ENCODE results near the gene PDE4D.

PDE4D gene

GRCh38 chr5:59741599-59741998, 151.9 kb downstream of the PDE4D start:
- no peak for DNase-seq (ENCODE audit: low spot score)

- DNase-seq (ENCODE audit: low spot score) = no peak
Observed at GRCh38 chr5:59738024-59738423, 155.5 kb downstream of the PDE4D start.

GRCh38 chr5:59732806-59733205, 160.7 kb downstream of the PDE4D start:
- no peak for DNase-seq (ENCODE audit: low spot score)

- peak; percentile 16 for DNase-seq (ENCODE audit: low spot score)
Observed at GRCh38 chr5:59732301-59732700, 161.2 kb downstream of the PDE4D start.

- DNase-seq (ENCODE audit: low spot score) = no peak
Observed at GRCh38 chr5:59731809-59732208, 161.7 kb downstream of the PDE4D start.

- DNase-seq (ENCODE audit: low spot score) = no peak
Observed at GRCh38 chr5:59729820-59730219, 163.7 kb downstream of the PDE4D start.

- no peak for DNase-seq (ENCODE audit: low spot score)
Observed at GRCh38 chr5:59729357-59729756, 164.2 kb downstream of the PDE4D start.

- no peak for DNase-seq (ENCODE audit: low spot score)
Observed at GRCh38 chr5:59728356-59728755, 165.2 kb downstream of the PDE4D start.

- DNase-seq (ENCODE audit: low spot score) = no peak
Observed at GRCh38 chr5:59727186-59727585, 166.3 kb downstream of the PDE4D start.

- no peak for DNase-seq (ENCODE audit: low spot score)
Observed at GRCh38 chr5:59725392-59725767, 168.1 kb downstream of the PDE4D start.

GRCh38 chr5:59724482-59725391, 168.8 kb downstream of the PDE4D start:
- no peak for DNase-seq (ENCODE audit: low spot score)

- DNase-seq (ENCODE audit: low spot score) = no peak
Observed at GRCh38 chr5:59722874-59723273, 170.7 kb downstream of the PDE4D start.

GRCh38 chr5:59721741-59722140, 171.8 kb downstream of the PDE4D start:
- no peak for DNase-seq (ENCODE audit: low spot score)

- DNase-seq (ENCODE audit: low spot score) = no peak
Observed at GRCh38 chr5:59720063-59720462, 173.5 kb downstream of the PDE4D start.

GRCh38 chr5:59716966-59717500, 176.5 kb downstream of the PDE4D start:
- no peak for DNase-seq (ENCODE audit: low spot score)

GRCh38 chr5:59716029-59716428, 177.5 kb downstream of the PDE4D start:
- DNase-seq (ENCODE audit: low spot score) = no peak

- DNase-seq (ENCODE audit: low spot score) = no peak
Observed at GRCh38 chr5:59715228-59715627, 178.3 kb downstream of the PDE4D start.

- no peak for DNase-seq (ENCODE audit: low spot score)
Observed at GRCh38 chr5:59713498-59713844, 180.1 kb downstream of the PDE4D start.

GRCh38 chr5:59712836-59713497, 180.6 kb downstream of the PDE4D start:
- no peak for DNase-seq (ENCODE audit: low spot score)

GRCh38 chr5:59711310-59711709, 182.2 kb downstream of the PDE4D start:
- DNase-seq (ENCODE audit: low spot score) = no peak

- DNase-seq (ENCODE audit: low spot score) = no peak
Observed at GRCh38 chr5:59709846-59710245, 183.7 kb downstream of the PDE4D start.

- no peak for DNase-seq (ENCODE audit: low spot score)
Observed at GRCh38 chr5:59709346-59709821, 184.1 kb downstream of the PDE4D start.

- no peak for DNase-seq (ENCODE audit: low spot score)
Observed at GRCh38 chr5:59704936-59705335, 188.6 kb downstream of the PDE4D start.

Data from globus pallidus (tissue), 1 donor.